ENCODE results near the gene CAP2. TPM values are rescaled to one million over a fixed set of nuclear protein-coding genes. Genes with fewer than 3 reads are reported as not detected.

CAP2 gene
- total RNA-seq, result 3.0 TPM

GRCh38 chr6:17392978-17393891 lies at the start of gene CAP2:
Gene CAP2, plus strand, starts transcription at chr6:17393595. Its CDS starts 27,961 bp downstream, at chr6:17421556.
- peak; percentile 74 for ATAC-seq

DNA sequence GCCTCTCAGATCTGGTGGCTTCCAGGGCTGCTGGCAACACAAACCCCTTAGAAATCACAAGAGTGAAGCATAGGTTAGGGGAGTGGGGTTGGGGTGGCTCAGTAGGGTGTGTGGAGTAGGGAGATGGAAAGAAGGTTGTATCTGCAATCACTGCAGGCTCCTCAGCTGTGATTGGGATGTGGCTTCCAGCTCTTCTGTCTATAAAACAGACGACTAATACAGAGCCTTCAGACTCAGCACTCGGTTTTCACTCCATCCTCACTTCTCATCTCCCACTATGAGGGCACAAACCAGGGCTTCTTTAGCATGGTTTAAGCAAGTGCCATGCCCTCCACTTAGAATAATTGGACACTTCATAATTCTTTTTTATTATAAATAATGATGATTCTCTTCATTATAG lies 46.4 kb upstream of the CAP2 start:
- ATAC-seq, result no peak

DNA sequence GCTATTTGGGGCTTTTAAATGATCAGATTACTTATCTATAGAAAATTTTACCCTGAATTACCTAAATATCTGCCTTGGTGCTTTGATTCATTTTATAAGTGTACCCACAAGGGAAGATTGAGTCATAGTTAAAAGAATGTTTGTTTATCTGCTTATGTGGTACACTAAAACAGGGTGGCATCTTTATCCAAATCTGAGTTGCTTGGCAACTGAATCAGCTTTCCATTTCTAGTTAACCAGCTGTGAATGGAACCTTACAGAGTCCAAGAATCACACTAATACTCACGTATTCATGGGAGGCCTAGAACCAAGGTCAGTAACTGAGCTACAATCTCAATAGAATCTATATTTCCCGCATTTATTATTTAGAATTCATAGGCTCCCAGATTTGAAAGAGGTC lies 44.0 kb upstream of the CAP2 start:
- no peak for ATAC-seq

DNA sequence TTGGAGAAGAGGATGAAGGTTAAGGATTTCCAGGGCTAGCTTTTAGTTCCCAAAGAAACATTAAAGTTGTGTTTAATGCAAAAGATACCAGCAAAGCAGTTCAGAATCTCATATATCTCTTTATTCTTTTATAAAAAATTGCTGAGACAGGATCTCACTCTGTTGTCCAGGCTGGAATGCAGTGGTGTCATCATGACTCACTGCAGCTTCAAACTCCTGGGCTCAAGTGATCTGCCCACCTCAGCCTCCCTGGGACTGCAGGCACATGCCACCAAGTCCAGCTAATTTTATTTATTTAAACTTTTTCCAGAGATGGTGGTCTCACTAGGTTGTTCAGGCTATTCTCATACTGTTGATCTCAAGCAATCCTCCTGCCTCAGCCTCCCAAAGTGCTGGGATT lies 41.1 kb upstream of the CAP2 start:
- ATAC-seq, result no peak

- ATAC-seq, result no peak
These were observed 39.8 kb upstream of the CAP2 start for GRCh38 chr6:17353440-17354175.

DNA sequence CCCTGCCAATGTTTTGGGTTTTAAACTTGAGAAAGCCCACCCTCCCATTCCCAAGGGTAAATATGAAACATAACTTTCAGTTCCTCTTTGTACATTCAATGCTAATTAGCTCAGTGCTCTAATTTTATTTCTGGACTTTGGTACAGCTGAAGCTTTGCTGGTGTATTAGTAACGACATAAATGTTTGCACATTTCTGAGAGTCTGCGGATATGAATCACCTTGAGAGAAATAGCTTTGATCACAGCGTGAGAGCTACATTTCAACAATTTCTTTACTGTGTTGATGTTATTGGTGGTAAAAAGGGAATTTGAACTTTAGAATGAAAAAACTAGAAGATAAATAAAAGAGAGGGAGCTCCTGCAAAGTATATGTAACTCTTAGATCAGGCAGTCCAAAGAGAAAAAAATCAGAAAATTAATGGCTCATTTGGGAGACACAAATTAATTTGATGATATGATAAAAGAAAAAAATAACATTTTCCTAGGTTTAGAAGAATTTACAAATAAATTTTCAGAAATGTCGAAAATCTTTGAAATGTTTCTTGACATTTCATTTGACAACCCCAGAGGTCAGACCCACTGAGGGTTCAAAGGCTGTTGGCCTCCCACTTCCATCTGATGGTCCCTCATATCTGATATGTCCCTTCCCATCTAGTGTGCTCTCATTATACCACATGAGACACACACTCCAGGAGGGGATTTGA lies 38.5 kb upstream of the CAP2 start:
- no peak for ATAC-seq

DNA sequence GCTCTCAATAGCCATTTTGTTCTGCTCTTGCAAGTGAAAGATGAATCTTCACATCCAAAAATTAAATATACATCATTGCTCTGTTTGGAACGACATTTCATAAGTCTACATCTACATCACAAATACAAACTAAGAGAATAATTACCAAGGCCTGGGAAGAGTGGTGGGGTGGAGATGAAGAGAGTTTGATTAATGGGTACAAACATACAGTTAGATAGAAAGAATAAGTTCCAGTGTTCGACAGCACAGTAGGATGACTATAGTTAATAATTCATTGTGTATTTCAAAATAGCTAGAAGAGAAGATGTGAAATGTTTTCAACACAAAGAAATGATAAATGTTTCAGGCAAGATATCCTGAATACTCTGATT lies 38.0 kb upstream of the CAP2 start:
- ATAC-seq, result no peak

- no peak for ATAC-seq
These were observed 34.9 kb upstream of the CAP2 start for GRCh38 chr6:17358515-17358914.

DNA sequence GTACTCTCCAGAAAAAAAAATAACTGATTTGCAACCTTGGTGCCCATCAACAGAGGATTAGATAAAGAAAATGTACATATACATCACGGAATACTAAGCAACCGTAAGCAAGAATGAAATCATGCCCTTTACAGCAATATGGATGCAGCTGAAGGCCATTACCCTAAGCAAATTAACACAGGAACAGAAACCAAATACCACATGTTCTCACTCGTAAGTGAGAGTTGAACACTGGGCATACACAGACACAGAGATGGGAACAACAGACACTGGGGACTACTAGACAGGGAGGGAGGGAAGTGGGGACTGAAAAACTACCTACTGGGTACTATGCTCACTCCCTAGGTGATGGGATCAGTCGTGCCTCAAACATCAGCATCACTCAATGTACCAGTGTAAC lies 32.8 kb upstream of the CAP2 start:
- ATAC-seq, result no peak

GRCh38 chr6:17361013-17361412 lies 32.4 kb upstream of the CAP2 start:
- no peak for ATAC-seq

DNA sequence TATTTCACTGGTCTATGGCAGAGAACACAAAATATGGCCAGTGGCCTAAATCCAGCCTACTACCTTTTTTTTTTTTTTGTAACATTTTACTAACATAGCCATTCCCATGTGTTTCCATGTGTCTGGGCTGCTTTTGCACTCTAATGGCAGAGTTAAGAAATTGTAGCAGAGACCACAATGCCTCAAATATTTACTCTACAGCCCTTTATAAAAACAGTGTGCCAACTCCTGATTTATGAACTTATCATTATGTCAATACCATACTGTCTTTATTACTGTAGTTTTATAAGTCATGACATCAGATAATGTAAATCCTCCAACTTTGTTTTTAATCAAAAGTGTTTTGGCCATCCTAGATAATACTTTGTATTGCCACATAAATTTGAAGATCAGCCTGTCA lies 27.4 kb upstream of the CAP2 start:
- ATAC-seq, result no peak

DNA sequence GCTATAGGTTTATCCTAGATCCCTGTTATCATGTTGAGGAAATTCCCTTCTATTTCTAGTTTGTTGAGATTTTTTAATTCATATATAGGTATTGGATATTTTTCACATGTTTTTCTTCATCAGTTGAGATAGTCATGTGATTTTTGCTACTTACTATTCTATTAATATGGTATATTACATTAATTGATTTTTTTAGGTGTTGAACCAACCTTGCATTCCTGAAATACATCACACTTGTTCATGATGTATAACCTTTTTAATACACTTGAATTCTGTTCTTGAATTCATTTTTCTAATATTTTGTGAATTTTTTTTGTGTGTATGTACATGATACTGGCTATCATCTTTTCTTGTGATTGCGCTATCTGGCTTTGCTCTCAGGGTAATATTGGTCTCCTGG lies 25.5 kb upstream of the CAP2 start:
- ATAC-seq, result no peak

- peak; percentile 52 for ATAC-seq
These were observed 11.8 kb upstream of the CAP2 start for GRCh38 chr6:17381424-17382147.

DNA sequence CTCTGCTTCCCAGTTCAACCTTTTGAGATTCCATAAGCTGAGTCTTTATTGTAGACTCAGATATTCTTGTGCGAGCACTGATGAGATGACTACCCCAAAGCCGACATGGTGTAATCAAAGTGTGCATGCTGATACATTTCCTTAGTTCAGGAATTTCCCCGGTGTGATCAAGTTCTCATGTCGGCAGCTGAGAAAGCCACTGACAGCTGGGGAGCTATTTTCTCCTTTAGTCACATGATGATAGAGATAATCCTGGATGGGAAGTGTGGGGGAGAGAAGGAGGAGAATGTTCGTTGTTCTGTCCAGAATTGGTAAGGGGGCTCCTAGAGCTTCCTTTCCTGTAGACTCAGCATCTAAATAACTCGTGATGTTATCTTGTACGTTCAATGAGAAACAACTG lies 7.7 kb upstream of the CAP2 start:
- ATAC-seq, result no peak

DNA sequence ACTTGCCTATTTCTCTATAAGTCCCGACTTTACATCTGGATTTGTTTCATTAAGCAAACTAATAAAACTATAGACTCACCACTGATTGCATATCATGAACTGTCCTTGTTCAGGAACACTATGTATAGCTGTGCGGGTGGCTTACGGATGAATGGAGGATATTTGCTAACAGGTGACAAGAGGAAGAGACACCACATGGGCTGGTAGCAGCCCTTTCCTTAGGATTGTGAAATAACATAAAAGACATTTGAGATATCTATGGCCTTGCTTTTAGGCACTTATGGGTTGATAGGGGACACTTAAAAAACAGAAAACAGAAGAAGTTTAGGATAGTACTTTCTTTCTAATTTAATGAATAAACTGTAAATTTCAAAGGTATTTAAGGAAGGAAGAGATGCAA lies 5.0 kb upstream of the CAP2 start:
- no peak for ATAC-seq

DNA sequence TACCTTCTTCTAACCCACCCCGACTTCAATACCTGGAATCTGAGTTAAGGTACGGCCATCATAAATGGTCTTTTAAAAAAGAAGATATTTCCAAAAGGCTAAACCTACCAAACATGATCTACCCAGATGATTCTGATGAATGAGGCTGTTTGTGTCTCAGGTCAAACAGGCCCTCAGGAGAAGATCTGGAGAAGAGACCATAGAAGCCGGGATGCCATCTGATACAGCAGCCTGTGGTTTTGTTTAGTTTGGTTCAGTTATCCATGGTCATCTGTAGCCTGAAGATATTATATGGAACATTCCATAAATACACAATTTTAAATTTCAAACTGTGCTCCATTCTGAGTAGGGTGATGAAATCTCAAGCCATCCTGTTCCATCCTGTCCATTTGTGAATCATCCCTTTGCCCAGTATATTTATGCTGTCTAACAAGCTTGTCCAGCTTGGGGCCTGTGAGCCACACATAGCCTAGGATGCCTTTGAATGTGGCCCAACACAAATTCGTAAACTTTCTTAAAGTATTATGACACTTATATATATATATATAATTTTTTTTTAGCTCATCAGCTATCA lies 4.0 kb upstream of the CAP2 start:
- peak; percentile 95 for ATAC-seq

GRCh38 chr6:17390276-17390675 lies 3.1 kb upstream of the CAP2 start:
- ATAC-seq, result no peak

DNA sequence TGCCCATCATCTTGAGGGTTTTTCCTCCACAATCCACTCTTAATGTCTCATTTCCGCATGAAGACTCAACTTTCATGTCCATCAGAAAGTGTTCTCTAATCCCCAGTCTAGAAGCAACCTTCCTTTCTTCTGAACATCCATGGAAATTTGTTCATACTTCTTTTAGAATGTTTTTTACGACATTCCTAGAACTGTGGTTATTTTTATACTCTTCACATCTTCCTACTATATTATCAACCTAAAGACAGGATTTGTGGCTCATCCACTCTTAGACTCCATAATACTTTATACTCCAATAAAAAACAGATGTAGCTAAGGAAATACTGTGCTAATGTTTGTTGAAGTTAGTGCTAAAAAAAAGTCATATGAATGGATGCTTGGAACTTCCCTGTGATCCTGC lies 1.4 kb upstream of the CAP2 start:
- ATAC-seq, result no peak

GRCh38 chr6:17393892-17394631 lies 667 bp downstream of the CAP2 start:
- ATAC-seq, result peak; percentile 61

GRCh38 chr6:17395112-17395511 lies 1.7 kb downstream of the CAP2 start:
- no peak for ATAC-seq

DNA sequence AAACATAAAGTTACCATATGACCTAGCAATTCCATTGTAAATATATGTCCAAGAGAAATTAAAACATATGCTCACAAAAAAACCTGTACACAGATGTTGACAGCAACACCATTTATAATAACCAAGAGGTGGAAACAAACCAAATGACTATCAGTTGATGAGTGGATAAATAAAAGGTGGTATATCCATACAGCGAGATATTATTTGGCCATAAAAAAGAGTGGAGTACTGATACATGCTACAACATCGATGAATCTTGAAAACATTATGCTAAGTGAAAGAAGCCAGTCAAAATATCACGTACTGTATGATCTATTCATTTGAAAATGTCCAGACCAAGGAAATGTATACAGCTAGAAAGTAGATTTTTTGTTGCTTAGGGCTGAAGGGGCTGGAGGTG lies 2.9 kb downstream of the CAP2 start:
- no peak for ATAC-seq

- no peak for ATAC-seq
These were observed 4.4 kb downstream of the CAP2 start for GRCh38 chr6:17397764-17398194.
